WTC11 (cell line): ENCODE data around the gene AGPAT4. TPM values are rescaled to one million over a fixed set of nuclear protein-coding genes. Genes with fewer than 3 reads are reported as not detected.

Experiments
- ATAC-seq: fragments of 200-7000 bp; cut with Tn5 transposase; 2 replicates; pipeline ENCODE4 v1.10.0; 2021; ENCODE audit warnings: mild to moderate bottlenecking, moderate library complexity
- CTCF ChIA-PET: fragments of 300-600 bp; sonication (Branson Sonifier 250); formaldehyde crosslinking; loops from one replicate; lab custom pipeline; 2021; ENCODE audit warnings: antibody characterized with exemption; lab: Charles Lee
- POLR2A ChIA-PET: fragments of 350-600 bp; sonication (Branson Sonifier 250); formaldehyde crosslinking; loops from one replicate; lab custom pipeline; 2021; ENCODE audit warnings: antibody characterized with exemption; lab: Charles Lee
- DNase-seq: peaks from one replicate; pipeline ENCODE4 v3.0.0; 2021; ENCODE audit warnings: low spot score
- H3K27ac Mint-ChIP-seq: 2 replicates; pipeline ENCODE4 v1.8.0; 2021; ENCODE audit warnings: mixed read lengths
- H3K27me3 Mint-ChIP-seq: 2 replicates; pipeline ENCODE4 v1.8.0; 2021; ENCODE audit warnings: low read depth, mild to moderate bottlenecking, moderate library complexity, mixed read lengths
- H3K36me3 Mint-ChIP-seq: 2 replicates; pipeline ENCODE4 v1.8.0; 2021; ENCODE audit warnings: mixed read lengths
- H3K4me1 Mint-ChIP-seq: 2 replicates; pipeline ENCODE4 v1.8.0; 2022; ENCODE audit warnings: mixed read lengths
- H3K4me3 Mint-ChIP-seq: 2 replicates; pipeline ENCODE4 v1.8.0; 2021; ENCODE audit warnings: mild to moderate bottlenecking, moderate library complexity, mixed read lengths
- H3K9me3 Mint-ChIP-seq: 2 replicates; pipeline ENCODE4 v1.8.0; 2021; ENCODE audit warnings: mixed read lengths
- CBFB ChIP-seq: sonication (generic); formaldehyde crosslinking; IDR thresholded peaks from 2 replicates; pipeline ENCODE4 v1.8.1; 2022; ENCODE audit warnings: mild to moderate bottlenecking, low read depth, missing genetic modification reagents
- CREM ChIP-seq: sonication (generic); formaldehyde crosslinking; IDR thresholded peaks from 2 replicates; pipeline ENCODE4 v1.8.1; 2022; ENCODE audit warnings: mild to moderate bottlenecking, missing genetic modification reagents, moderate library complexity
- E2F5 ChIP-seq: sonication (generic); formaldehyde crosslinking; IDR thresholded peaks from 2 replicates; pipeline ENCODE4 v1.8.1; 2022; ENCODE audit warnings: mild to moderate bottlenecking, moderate library complexity, missing genetic modification reagents
- EMX1 ChIP-seq: fragments of 250-450 bp; sonication (Bioruptor Pico); IDR thresholded peaks from 2 replicates; pipeline ENCODE4 v1.8.0; 2021; ENCODE audit warnings: mild to moderate bottlenecking
- ESRRA ChIP-seq: sonication (generic); formaldehyde crosslinking; IDR thresholded peaks from 2 replicates; pipeline ENCODE4 v1.8.1; 2022; ENCODE audit warnings: mild to moderate bottlenecking, missing genetic modification reagents, borderline replicate concordance
- FOXJ3 ChIP-seq: sonication (generic); formaldehyde crosslinking; IDR thresholded peaks from 2 replicates; pipeline ENCODE4 v1.9.0; 2021; ENCODE audit warnings: missing genetic modification reagents, mild to moderate bottlenecking, borderline replicate concordance
- FOXP1 ChIP-seq: sonication (generic); formaldehyde crosslinking; IDR thresholded peaks from 2 replicates; pipeline ENCODE4 v1.8.0; 2022; ENCODE audit warnings: missing genetic modification reagents, mild to moderate bottlenecking, moderate library complexity, borderline replicate concordance
- GRHL2 ChIP-seq: fragments of 250-450 bp; sonication (Bioruptor Pico); IDR thresholded peaks from 2 replicates; pipeline ENCODE4 v1.8.0; 2022; ENCODE audit warnings: mild to moderate bottlenecking, moderate library complexity; ENCODE audit not compliant: insufficient replicate concordance, severe bottlenecking
- GTF2I ChIP-seq: fragments of 250-450 bp; sonication (Bioruptor Pico); conservative IDR thresholded peaks from 2 replicates; pipeline ENCODE4 v1.4.0; 2021; ENCODE audit warnings: mild to moderate bottlenecking
- JUN ChIP-seq: sonication (generic); formaldehyde crosslinking; IDR thresholded peaks from 2 replicates; pipeline ENCODE4 v1.8.0; 2023; ENCODE audit warnings: mild to moderate bottlenecking, missing genetic modification reagents
- MXD4 ChIP-seq: fragments of 250-450 bp; sonication (Bioruptor Pico); IDR thresholded peaks from 2 replicates; pipeline ENCODE4 v1.8.0; 2021; ENCODE audit warnings: mild to moderate bottlenecking, moderate library complexity, borderline replicate concordance
- NR3C1 ChIP-seq: sonication (generic); formaldehyde crosslinking; conservative IDR thresholded peaks from 2 replicates; pipeline ENCODE4 v1.8.1; 2023; ENCODE audit warnings: low read depth, mild to moderate bottlenecking, missing genetic modification reagents
- OVOL2 ChIP-seq: fragments of 250-450 bp; sonication (Bioruptor Pico); IDR thresholded peaks from 2 replicates; pipeline ENCODE4 v1.9.0; 2021; ENCODE audit warnings: mild to moderate bottlenecking, borderline replicate concordance
- SMAD3 ChIP-seq: sonication (generic); formaldehyde crosslinking; IDR thresholded peaks from 2 replicates; pipeline ENCODE4 v1.8.0; 2022; ENCODE audit warnings: missing genetic modification reagents, mild to moderate bottlenecking, borderline replicate concordance
- TEAD1 ChIP-seq: sonication (generic); formaldehyde crosslinking; IDR thresholded peaks from 2 replicates; pipeline ENCODE4 v1.8.0; 2022; ENCODE audit warnings: mild to moderate bottlenecking, missing genetic modification reagents
- ZNF219 ChIP-seq: sonication (generic); formaldehyde crosslinking; IDR thresholded peaks from 2 replicates; pipeline ENCODE4 v1.8.0; 2023; ENCODE audit warnings: missing genetic modification reagents, mild to moderate bottlenecking, borderline replicate concordance
- ZNF232 ChIP-seq: sonication (generic); formaldehyde crosslinking; IDR thresholded peaks from 2 replicates; pipeline ENCODE4 v1.8.0; 2022; ENCODE audit warnings: mild to moderate bottlenecking, missing genetic modification reagents
- ZNF263 ChIP-seq: sonication (generic); formaldehyde crosslinking; IDR thresholded peaks from 2 replicates; pipeline ENCODE4 v1.8.1; 2022; ENCODE audit warnings: low read depth, mild to moderate bottlenecking, moderate library complexity, missing genetic modification reagents
- ZNF317 ChIP-seq: sonication (generic); formaldehyde crosslinking; IDR thresholded peaks from 2 replicates; pipeline ENCODE4 v1.8.1; 2023; ENCODE audit warnings: low read depth, mild to moderate bottlenecking, moderate library complexity, missing genetic modification reagents, borderline replicate concordance
- ZNF396 ChIP-seq: fragments of 250-450 bp; sonication (Bioruptor Pico); IDR thresholded peaks from 2 replicates; pipeline ENCODE4 v1.8.0; 2021; ENCODE audit warnings: mild to moderate bottlenecking, moderate library complexity, borderline replicate concordance
- total RNA-seq: library from RNA; stranded (reverse); gene quantifications from 3 replicates; pipeline ENCODE4 v1.2.3, GENCODE V29; 2021
- TF ChIP-seq, protein P1 (sequence below): sonication (generic); formaldehyde crosslinking; IDR thresholded peaks from 2 replicates; pipeline ENCODE4 v1.8.1; 2022; ENCODE audit warnings: missing genetic modification reagents, borderline replicate concordance
- TF ChIP-seq, protein P2 (sequence below): sonication (generic); formaldehyde crosslinking; conservative IDR thresholded peaks from 2 replicates; pipeline ENCODE4 v1.8.1; 2023; ENCODE audit warnings: mild to moderate bottlenecking, low read depth, missing genetic modification reagents, moderate library complexity
- TF ChIP-seq, protein P3 (sequence below): fragments of 250-450 bp; sonication (Bioruptor Pico); IDR thresholded peaks from 2 replicates; pipeline ENCODE4 v1.9.0; 2021; ENCODE audit warnings: moderate library complexity, mild to moderate bottlenecking, inconsistent platforms, borderline replicate concordance

The AGPAT4 gene
- total RNA-seq, 1 experiment from 2014 or later = 19.7 TPM

DNA sequence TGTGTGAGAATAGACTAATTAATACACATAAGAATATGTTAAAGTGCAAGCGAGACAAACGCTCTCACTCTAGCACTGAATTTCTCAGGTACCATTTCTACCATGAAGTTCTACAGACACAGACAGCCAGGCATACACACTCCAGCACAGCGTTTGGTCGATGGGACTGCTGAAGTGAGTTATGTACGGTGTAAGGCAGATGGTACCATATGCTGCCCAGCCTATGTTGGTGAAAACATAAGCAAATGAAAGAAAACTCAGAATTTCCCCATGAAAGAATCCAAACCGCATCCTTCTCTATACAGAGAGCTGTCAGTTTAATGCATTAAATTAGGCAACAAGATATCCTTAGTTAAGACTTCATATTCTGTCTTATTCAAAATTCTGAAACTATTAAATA lies 34.9 kb downstream of the AGPAT4 start:
- Mint-ChIP-seq H3K27ac (no peak overlapping the region), H3K27me3 (no peaks in the 10 kb centered on the region), H3K9me3 (no peaks in the 10 kb centered on the region), H3K4me1 (peaks cover 60% of the 10 kb centered on the region), H3K36me3 (peaks cover 6% of the 10 kb centered on the region), H3K4me3 (no peak overlapping the region)
- ChIA-PET POLR2A (no interaction called here), CTCF (no interaction called here)
- DNase-seq = no peak
- no peak for ATAC-seq
- TF ChIP-seq EMX1 (CRISPR knock-in tag) (no peak), SMAD3 (CRISPR knock-in tag) (no peak)

- CTCF ChIA-PET = no interaction called here
- ATAC-seq = no peak
These were observed 35.4 kb downstream of the AGPAT4 start for GRCh38 chr6:161238500-161238899.

DNA sequence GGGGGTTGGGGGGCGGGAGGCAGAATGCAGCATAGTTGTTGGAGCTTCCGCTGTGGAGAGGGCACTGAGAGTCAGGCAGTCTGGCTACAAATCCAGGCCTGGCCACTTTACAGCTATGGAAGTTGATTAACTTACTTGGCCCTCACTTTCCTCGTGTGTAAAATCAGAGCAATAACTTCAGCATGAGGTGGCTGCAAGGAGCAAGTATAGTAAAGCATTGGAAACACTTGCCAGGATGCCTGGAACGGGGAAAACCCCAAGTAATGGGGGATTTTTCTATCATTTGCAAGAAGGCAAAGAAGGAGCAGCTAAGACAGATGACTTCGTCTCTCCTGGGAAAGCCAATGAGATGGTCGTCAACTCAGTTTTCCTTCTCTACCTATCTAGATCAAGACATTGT lies 35.8 kb downstream of the AGPAT4 start:
- TF ChIP-seq ZNF317 (CRISPR knock-in tag) (no peak), ZNF232 (no peak), FOXP1 (CRISPR knock-in tag) (no peak), TEAD1 (CRISPR knock-in tag) (no peak), ESRRA (CRISPR knock-in tag) (no peak), ZNF396 (CRISPR knock-in tag) (no peak)
- TF ChIP-seq, protein P1, sequence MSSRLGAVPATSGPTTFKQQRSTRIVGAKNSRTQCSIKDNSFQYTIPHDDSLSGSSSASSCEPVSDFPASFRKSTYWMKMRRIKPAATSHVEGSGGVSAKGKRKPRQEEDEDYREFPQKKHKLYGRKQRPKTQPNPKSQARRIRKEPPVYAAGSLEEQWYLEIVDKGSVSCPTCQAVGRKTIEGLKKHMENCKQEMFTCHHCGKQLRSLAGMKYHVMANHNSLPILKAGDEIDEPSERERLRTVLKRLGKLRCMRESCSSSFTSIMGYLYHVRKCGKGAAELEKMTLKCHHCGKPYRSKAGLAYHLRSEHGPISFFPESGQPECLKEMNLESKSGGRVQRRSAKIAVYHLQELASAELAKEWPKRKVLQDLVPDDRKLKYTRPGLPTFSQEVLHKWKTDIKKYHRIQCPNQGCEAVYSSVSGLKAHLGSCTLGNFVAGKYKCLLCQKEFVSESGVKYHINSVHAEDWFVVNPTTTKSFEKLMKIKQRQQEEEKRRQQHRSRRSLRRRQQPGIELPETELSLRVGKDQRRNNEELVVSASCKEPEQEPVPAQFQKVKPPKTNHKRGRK (CRISPR knock-in tag) = no peak
- TF ChIP-seq, protein P2, sequence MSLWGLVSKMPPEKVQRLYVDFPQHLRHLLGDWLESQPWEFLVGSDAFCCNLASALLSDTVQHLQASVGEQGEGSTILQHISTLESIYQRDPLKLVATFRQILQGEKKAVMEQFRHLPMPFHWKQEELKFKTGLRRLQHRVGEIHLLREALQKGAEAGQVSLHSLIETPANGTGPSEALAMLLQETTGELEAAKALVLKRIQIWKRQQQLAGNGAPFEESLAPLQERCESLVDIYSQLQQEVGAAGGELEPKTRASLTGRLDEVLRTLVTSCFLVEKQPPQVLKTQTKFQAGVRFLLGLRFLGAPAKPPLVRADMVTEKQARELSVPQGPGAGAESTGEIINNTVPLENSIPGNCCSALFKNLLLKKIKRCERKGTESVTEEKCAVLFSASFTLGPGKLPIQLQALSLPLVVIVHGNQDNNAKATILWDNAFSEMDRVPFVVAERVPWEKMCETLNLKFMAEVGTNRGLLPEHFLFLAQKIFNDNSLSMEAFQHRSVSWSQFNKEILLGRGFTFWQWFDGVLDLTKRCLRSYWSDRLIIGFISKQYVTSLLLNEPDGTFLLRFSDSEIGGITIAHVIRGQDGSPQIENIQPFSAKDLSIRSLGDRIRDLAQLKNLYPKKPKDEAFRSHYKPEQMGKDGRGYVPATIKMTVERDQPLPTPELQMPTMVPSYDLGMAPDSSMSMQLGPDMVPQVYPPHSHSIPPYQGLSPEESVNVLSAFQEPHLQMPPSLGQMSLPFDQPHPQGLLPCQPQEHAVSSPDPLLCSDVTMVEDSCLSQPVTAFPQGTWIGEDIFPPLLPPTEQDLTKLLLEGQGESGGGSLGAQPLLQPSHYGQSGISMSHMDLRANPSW = no peak
- TF ChIP-seq, protein P3, sequence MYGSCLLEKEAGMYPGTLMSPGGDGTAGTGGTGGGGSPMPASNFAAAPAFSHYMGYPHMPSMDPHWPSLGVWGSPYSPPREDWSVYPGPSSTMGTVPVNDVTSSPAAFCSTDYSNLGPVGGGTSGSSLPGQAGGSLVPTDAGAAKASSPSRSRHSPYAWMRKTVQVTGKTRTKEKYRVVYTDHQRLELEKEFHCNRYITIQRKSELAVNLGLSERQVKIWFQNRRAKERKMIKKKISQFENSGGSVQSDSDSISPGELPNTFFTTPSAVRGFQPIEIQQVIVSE (CRISPR knock-in tag) = no peak
- Mint-ChIP-seq H3K27ac (no peak overlapping the region), H3K4me3 (no peak overlapping the region), H3K27me3 (no peaks in the 10 kb centered on the region), H3K36me3 (peaks cover 6% of the 10 kb centered on the region), H3K9me3 (no peaks in the 10 kb centered on the region), H3K4me1 (peaks cover 56% of the 10 kb centered on the region)
- ATAC-seq (no peak), DNase-seq (no peak)
- CTCF ChIA-PET = no interaction called here
- POLR2A ChIA-PET = no interaction called here

More at GRCh38 chr6:161238500-161238899, 35.4 kb downstream of the AGPAT4 start:
- H3K4me3 Mint-ChIP-seq = no peak overlapping the region
- H3K36me3 Mint-ChIP-seq = peaks cover 6% of the 10 kb centered on the region
- H3K9me3 Mint-ChIP-seq = no peaks in the 10 kb centered on the region
- TF ChIP-seq NR3C1 (CRISPR knock-in tag) (no peak), E2F5 (CRISPR knock-in tag) (no peak), ZNF263 (CRISPR knock-in tag) (no peak), CBFB (no peak), GRHL2 (no peak), OVOL2 (CRISPR knock-in tag) (no peak), JUN (no peak), MXD4 (CRISPR knock-in tag) (no peak), GTF2I (CRISPR knock-in tag) (no peak), FOXJ3 (no peak), CREM (CRISPR knock-in tag) (no peak), ZNF219 (CRISPR knock-in tag) (no peak)
- TF ChIP-seq, all 79 proteins: peak for 0
- POLR2A ChIA-PET = no interaction called here
- H3K27me3 Mint-ChIP-seq = no peaks in the 10 kb centered on the region
- no peak overlapping the region for H3K27ac Mint-ChIP-seq
- H3K4me1 Mint-ChIP-seq = peaks cover 58% of the 10 kb centered on the region
- no peak for DNase-seq
